Right atrium auricular region (tissue), 2 donors: Measurements from ENCODE around the gene UBE3D. TPM values are rescaled to one million over a fixed set of nuclear protein-coding genes. Genes with fewer than 3 reads are reported as not detected.

Experiments
- DNase-seq: peaks from one replicate; pipeline ENCODE4 v3.0.0-alpha.2; 2019; ENCODE audit warnings: low spot score
- H3K27ac ChIP-seq, 2 donors: fragments of 200-600 bp; sonication (generic); 1 replicate in 1 of 2; 2 replicates in 1 of 2; pipeline ENCODE4 v1.5.1; 2016 to 2019
- H3K27me3 ChIP-seq, 2 donors: fragments of 200-600 bp; sonication (generic); one replicate each; pipeline versions ENCODE4 v1.5.1 to v1.6.0; 2017 to 2019
- H3K36me3 ChIP-seq: fragments of 200-600 bp; sonication (generic); one replicate; pipeline ENCODE4 v1.5.1; 2016
- H3K4me1 ChIP-seq, 2 donors: fragments of 200-600 bp; sonication (generic); one replicate each; pipeline versions ENCODE4 v1.5.1 to v1.6.0; 2017 to 2019
- H3K4me3 ChIP-seq, 2 donors: fragments of 200-600 bp; sonication (generic); 1 replicate in 1 of 2; 2 replicates in 1 of 2; pipeline ENCODE4 v1.5.1; 2017 to 2019; ENCODE audit warnings: mild to moderate bottlenecking in 1 of 2, moderate library complexity in 1 of 2
- H3K9me3 ChIP-seq, 2 donors: fragments of 200-600 bp; sonication (generic); one replicate each; pipeline ENCODE4 v1.5.1; 2019
- CTCF ChIP-seq, 2 donors: fragments of 200-600 bp; sonication (generic); IDR thresholded peaks; one replicate each; pipeline ENCODE4 v1.5.1; 2019; ENCODE audit warnings: antibody characterized with exemption in 2 of 2
- total RNA-seq, 2 donors: library from RNA; depleted of rRNA; stranded (reverse); fragments of >200 nt; gene quantifications; one replicate each; pipeline ENCODE4 v1.1.0, GENCODE V29; 2016

The UBE3D gene
- total RNA-seq, 2 donors from 2014 or later: 3.4 to 4.2 TPM

- Histone ChIP-seq H3K27me3 (no peaks in the 10 kb centered on the region), H3K27ac (no peak overlapping the region), H3K9me3 (no peaks in the 10 kb centered on the region), H3K36me3 (no peaks in the 10 kb centered on the region), H3K4me3 (no peak overlapping the region), H3K4me1 (no peaks in the 10 kb centered on the region)
- no peak for DNase-seq
- no peak for TF ChIP-seq CTCF (IDR thresholded peaks at IDR 0.05)
These were observed 193.5 kb downstream of the UBE3D start for GRCh38 chr6:82872185-82872584.

- no peak for DNase-seq
- Histone ChIP-seq H3K4me3 (no peak overlapping the region), H3K36me3 (no peaks in the 10 kb centered on the region), H3K9me3 (no peaks in the 10 kb centered on the region), H3K4me1 (no peaks in the 10 kb centered on the region), H3K27me3 (no peaks in the 10 kb centered on the region), H3K27ac (no peak overlapping the region)
- TF ChIP-seq CTCF (IDR thresholded peaks at IDR 0.05): no peak
These were observed 195.0 kb downstream of the UBE3D start for GRCh38 chr6:82870582-82871172.

GRCh38 chr6:82869493-82869892 is 196.1 kb downstream of the UBE3D start:
- no peak overlapping the region for H3K4me3 ChIP-seq
- H3K9me3 ChIP-seq: no peaks in the 10 kb centered on the region
- DNase-seq: no peak
- H3K27me3 ChIP-seq: no peaks in the 10 kb centered on the region
- no peaks in the 10 kb centered on the region for H3K36me3 ChIP-seq
- H3K4me1 ChIP-seq: no peaks in the 10 kb centered on the region
- no peak for TF ChIP-seq CTCF (IDR thresholded peaks at IDR 0.05)
- H3K27ac ChIP-seq: no peak overlapping the region

GRCh38 chr6:82867946-82868345 is 197.7 kb downstream of the UBE3D start:
- Histone ChIP-seq H3K27ac (no peak overlapping the region), H3K36me3 (no peaks in the 10 kb centered on the region), H3K4me3 (no peak overlapping the region), H3K27me3 (no peaks in the 10 kb centered on the region), H3K4me1 (no peaks in the 10 kb centered on the region), H3K9me3 (peaks cover 0 to 7% of the 10 kb centered on the region in 2 donors)
- DNase-seq: no peak
- TF ChIP-seq CTCF (IDR thresholded peaks at IDR 0.05): no peak

GRCh38 chr6:82866446-82866845 is 199.2 kb downstream of the UBE3D start:
- no peak overlapping the region for H3K4me3 ChIP-seq
- peaks cover 0 to 7% of the 10 kb centered on the region in 2 donors for H3K9me3 ChIP-seq
- H3K27ac ChIP-seq: no peak overlapping the region
- no peaks in the 10 kb centered on the region for H3K4me1 ChIP-seq
- DNase-seq: no peak
- no peaks in the 10 kb centered on the region for H3K36me3 ChIP-seq
- H3K27me3 ChIP-seq: no peaks in the 10 kb centered on the region
- no peak for TF ChIP-seq CTCF (IDR thresholded peaks at IDR 0.05)

GRCh38 chr6:82865461-82865860 is 200.2 kb downstream of the UBE3D start:
- Histone ChIP-seq H3K4me3 (no peak overlapping the region), H3K9me3 (peaks cover 0 to 7% of the 10 kb centered on the region in 2 donors), H3K4me1 (no peaks in the 10 kb centered on the region), H3K27ac (no peak overlapping the region), H3K36me3 (no peaks in the 10 kb centered on the region), H3K27me3 (no peaks in the 10 kb centered on the region)
- no peak for TF ChIP-seq CTCF (IDR thresholded peaks at IDR 0.05)
- DNase-seq: no peak
